ENCODE results near the gene ST6GALNAC2. TPM values are rescaled to one million over a fixed set of nuclear protein-coding genes. Genes with fewer than 3 reads are reported as not detected.
"Not testable (repeated sequence)": the region's sequence is repeated elsewhere in the genome, so short reads cannot be mapped to it uniquely, and the experiment has no call there.

ST6GALNAC2 gene
- total and polyA plus RNA-seq, 10 of the 15 experiments (the other 5 are each of a cell fraction or from before 2014, with no cell fraction given), result 0.08 to 0.41 (median 0.23) TPM; not detected in 6

DNA sequence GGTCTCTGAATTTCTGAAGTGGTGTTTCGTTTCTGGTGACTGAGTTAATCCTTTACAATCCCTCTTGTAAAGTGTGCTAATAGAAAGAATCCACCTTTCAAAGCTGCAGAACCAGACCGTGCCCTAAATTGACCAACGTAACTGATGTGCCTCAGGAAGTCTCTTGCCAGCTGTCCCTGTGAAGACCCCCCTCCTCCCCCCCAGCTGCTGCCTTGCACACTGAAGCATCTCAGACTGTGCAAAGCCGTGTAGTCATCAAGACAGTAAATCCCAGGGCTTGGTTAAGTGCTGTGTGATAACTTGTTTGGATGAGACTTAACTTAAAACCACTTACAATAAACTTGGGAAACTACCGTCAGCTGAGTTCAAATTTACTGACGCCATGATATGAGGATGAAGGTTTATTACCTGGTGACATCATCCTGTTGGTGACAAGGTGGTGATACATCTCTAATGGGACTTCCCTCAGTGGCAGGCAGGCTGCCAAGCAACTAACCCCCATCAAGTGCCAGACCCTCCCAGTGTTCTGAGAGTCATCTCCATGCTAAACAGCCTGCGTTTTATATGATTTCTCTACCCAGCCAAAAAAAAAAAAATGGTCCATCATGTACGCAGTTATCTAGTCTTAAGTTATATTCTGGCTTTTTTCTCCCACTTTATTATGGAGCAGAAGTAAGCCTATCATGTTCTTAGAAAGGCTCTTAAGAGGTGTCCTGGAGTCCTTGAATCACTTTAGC lies 20.5 kb downstream of the ST6GALNAC2 start:
- H3K27ac ChIP-seq (ENCODE audit: control insufficient read depth, insufficient read depth); H3K27me3 ChIP-seq (replicated peaks in 1 of 2; ENCODE audit: control insufficient read depth in 2 of 2, insufficient read depth in 2 of 2, low read length in 1 of 2); FAIRE-seq; H3K9ac ChIP-seq (ENCODE audit: control insufficient read depth, insufficient read depth, low read length); H3K9me3 ChIP-seq (replicated peaks; ENCODE audit: control insufficient read depth, insufficient read depth, low read length); DNase-seq (ENCODE audit: low read depth, low spot score); H4K20me1 ChIP-seq (ENCODE audit: control insufficient read depth, insufficient read depth); POLR2A ChIA-PET; H2AFZ ChIP-seq (ENCODE audit: control insufficient read depth, low read depth, low read length); H3K4me3 ChIP-seq; H3K4me2 ChIP-seq (ENCODE audit: control insufficient read depth, insufficient read depth); in situ Hi-C loops (cut with MboI); CTCF ChIA-PET; RAD21 ChIA-PET (ENCODE audit: unreplicated experiment); BruUV-seq (replicated peaks): not testable (repeated sequence)
- peak; percentile 33; the same call in 2 of the 3 replicates for ATAC-seq
- H3K79me2 ChIP-seq (ENCODE audit: control insufficient read depth, insufficient read depth, low read length), result peaks cover 25% of the 10 kb centered on the region
- intact Hi-C loops (cut with micrococcal nuclease; ENCODE audit: unreplicated experiment), result loop anchor here (10.0 kb wide), 1 partner anchor 130 kb away; no protein-coding TSS in a partner anchor
- SMC1A ChIA-PET (ENCODE audit: uncharacterized antibody, unreplicated experiment), result interaction anchor here (2.8 kb wide), 1 partner anchor 59 kb away, joined by 14 read pairs; no protein-coding TSS in a partner anchor
- H3K36me3 ChIP-seq (ENCODE audit: control insufficient read depth in 2 of 2, insufficient read depth in 2 of 2, low read length in 1 of 2), result peaks cover 7 to 23% of the 10 kb centered on the region in 2 experiments
- 90% methylated on average over 8 of the region's 8 CpGs for WGBS (ENCODE audit: insufficient coverage, insufficient replicate concordance, low lambda C conversion rate, missing lambda C conversion rate)
- peaks cover 23% of the 10 kb centered on the region for H3K4me1 ChIP-seq (ENCODE audit: control insufficient read depth, insufficient read depth, low read length)
- TF ChIP-seq ATF7 (IDR thresholded peaks at IDR 0.05; ENCODE audit: low read depth) (peak; percentile 58; the same call in 1 of the 2 replicates), CREB1 (IDR thresholded peaks at IDR 0.05; ENCODE audit: low read depth) (peak; percentile 68; the same call in 1 of the 2 replicates), PML (IDR thresholded peaks at IDR 0.05; ENCODE audit: low read length) (0 out of 2 replicates have a peak, but pooled peaks have one; percentile 14), POLR2A (IDR thresholded peaks at IDR 0.05; ENCODE audit: low read depth, low read length) (0 out of 2 replicates have a peak, but pooled peaks have one; percentile 41), CREM (IDR thresholded peaks at IDR 0.05; ENCODE audit: low read depth) (peak; percentile 33; the same call in 1 of the 2 replicates)
- TF ChIP-seq, protein P1, sequence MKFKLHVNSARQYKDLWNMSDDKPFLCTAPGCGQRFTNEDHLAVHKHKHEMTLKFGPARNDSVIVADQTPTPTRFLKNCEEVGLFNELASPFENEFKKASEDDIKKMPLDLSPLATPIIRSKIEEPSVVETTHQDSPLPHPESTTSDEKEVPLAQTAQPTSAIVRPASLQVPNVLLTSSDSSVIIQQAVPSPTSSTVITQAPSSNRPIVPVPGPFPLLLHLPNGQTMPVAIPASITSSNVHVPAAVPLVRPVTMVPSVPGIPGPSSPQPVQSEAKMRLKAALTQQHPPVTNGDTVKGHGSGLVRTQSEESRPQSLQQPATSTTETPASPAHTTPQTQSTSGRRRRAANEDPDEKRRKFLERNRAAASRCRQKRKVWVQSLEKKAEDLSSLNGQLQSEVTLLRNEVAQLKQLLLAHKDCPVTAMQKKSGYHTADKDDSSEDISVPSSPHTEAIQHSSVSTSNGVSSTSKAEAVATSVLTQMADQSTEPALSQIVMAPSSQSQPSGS (IDR thresholded peaks at IDR 0.05; ENCODE audit: low read length), result peak; percentile 32; the same call in 1 of the 2 replicates

DNA sequence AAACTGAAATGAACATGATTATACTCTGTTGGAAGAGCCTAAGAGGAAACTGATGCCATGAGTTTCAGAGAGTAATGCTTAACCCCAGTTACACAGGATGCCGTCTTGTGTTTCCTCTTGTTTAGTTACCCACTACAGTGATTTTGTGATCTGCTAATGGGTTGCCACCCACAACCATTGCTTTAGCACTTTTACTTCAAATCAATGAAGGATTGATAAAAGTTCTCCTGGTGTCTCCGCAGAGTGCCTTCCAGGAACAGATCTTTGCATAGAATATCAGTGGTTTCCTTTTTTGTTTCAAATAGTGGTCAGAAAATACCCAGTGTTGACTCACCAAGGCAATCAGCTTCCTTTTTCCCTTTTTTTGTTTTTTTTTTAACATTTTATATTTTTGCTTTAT lies 22.3 kb downstream of the ST6GALNAC2 start:
- H3K27ac ChIP-seq (ENCODE audit: control insufficient read depth, insufficient read depth); H3K4me2 ChIP-seq (ENCODE audit: control insufficient read depth, insufficient read depth); BruUV-seq (replicated peaks); DNase-seq (ENCODE audit: low read depth, low spot score); FAIRE-seq; H3K4me3 ChIP-seq; H3K27me3 ChIP-seq (replicated peaks in 1 of 2; ENCODE audit: control insufficient read depth in 2 of 2, insufficient read depth in 2 of 2, low read length in 1 of 2); H4K20me1 ChIP-seq (ENCODE audit: control insufficient read depth, insufficient read depth); ATAC-seq; H3K9ac ChIP-seq (ENCODE audit: control insufficient read depth, insufficient read depth, low read length); RAD21 ChIA-PET (ENCODE audit: unreplicated experiment); H3K9me3 ChIP-seq (replicated peaks; ENCODE audit: control insufficient read depth, insufficient read depth, low read length); H2AFZ ChIP-seq (ENCODE audit: control insufficient read depth, low read depth, low read length); in situ Hi-C loops (cut with MboI): not testable (repeated sequence)
- 25% methylated on average over 2 of the region's 2 CpGs for WGBS (ENCODE audit: insufficient coverage, insufficient replicate concordance, low lambda C conversion rate, missing lambda C conversion rate)
- peaks cover 7 to 26% of the 10 kb centered on the region in 2 experiments for H3K36me3 ChIP-seq (ENCODE audit: control insufficient read depth in 2 of 2, insufficient read depth in 2 of 2, low read length in 1 of 2)
- POLR2A ChIA-PET, result interaction anchor here (1.7 kb wide), 1 partner anchor 17 kb away, joined by 3 read pairs; no protein-coding TSS in a partner anchor
- peaks cover 23% of the 10 kb centered on the region for H3K4me1 ChIP-seq (ENCODE audit: control insufficient read depth, insufficient read depth, low read length)
- intact Hi-C loops (cut with micrococcal nuclease; ENCODE audit: unreplicated experiment), result loop anchor here (10.0 kb wide), 1 partner anchor 131 kb away; no protein-coding TSS in a partner anchor
- CTCF ChIA-PET, result interaction anchor here (0.6 to 0.7 kb wide), 2 partner anchors 34 to 484 kb away, joined by 3 read pairs; no protein-coding TSS in a partner anchor
- SMC1A ChIA-PET (ENCODE audit: uncharacterized antibody, unreplicated experiment), result interaction anchor here (1.0 kb wide), 1 partner anchor 26 kb away, joined by 4 read pairs; no protein-coding TSS in a partner anchor
- H3K79me2 ChIP-seq (ENCODE audit: control insufficient read depth, insufficient read depth, low read length), result peaks cover 43% of the 10 kb centered on the region

All from GM12878 (cell line).